Measurements from ENCODE around the gene ESRRB. TPM values are rescaled to one million over a fixed set of nuclear protein-coding genes. Genes with fewer than 3 reads are reported as not detected.

The ESRRB gene
- total RNA-seq, 1 donor, result not detected

DNA sequence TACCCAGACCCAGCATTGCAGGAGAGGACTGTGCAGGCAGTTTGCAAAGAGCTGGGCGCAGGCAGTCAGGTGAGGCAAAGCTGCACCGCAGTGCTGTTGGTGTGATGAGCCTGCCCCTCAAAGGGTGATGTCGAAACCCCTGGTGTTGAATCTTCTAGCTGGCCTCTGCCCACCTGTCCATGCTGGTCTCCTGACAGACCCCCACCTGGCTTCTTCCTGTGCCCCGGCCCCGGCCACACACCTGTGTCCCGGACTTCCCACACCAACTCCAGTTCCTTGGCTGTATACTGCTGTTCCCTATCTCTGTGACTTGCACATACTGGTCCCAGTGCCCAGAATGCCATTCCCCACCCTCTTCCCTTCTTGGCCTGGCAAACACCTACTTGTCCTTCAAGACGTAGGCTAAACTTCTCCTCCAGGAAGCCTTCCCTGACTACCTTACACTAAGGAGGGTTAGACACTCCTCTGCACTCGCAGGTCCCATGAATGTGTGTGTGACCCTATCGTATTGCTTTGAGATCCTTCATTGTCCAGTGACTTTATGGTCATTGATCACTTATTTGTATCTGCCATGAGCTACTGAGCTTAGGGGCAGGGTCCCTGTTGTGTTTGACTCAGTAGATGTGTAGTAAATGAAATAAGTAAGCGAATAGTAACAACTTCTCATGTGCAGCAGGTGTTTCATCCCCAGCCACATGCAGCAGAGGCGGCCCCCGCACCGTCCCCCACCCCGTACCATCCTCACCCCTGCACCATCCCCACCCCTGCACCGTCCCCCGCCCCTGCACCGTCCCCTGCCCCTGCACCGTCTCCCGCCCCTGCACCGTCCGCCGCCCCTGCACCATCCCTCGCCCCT lies 37.4 kb downstream of the ESRRB start:
- TF ChIP-seq, protein P1, sequence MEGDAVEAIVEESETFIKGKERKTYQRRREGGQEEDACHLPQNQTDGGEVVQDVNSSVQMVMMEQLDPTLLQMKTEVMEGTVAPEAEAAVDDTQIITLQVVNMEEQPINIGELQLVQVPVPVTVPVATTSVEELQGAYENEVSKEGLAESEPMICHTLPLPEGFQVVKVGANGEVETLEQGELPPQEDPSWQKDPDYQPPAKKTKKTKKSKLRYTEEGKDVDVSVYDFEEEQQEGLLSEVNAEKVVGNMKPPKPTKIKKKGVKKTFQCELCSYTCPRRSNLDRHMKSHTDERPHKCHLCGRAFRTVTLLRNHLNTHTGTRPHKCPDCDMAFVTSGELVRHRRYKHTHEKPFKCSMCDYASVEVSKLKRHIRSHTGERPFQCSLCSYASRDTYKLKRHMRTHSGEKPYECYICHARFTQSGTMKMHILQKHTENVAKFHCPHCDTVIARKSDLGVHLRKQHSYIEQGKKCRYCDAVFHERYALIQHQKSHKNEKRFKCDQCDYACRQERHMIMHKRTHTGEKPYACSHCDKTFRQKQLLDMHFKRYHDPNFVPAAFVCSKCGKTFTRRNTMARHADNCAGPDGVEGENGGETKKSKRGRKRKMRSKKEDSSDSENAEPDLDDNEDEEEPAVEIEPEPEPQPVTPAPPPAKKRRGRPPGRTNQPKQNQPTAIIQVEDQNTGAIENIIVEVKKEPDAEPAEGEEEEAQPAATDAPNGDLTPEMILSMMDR (IDR thresholded peaks at IDR 0.05; ENCODE audit: insufficient read depth, low read length), result no peak
- no peak overlapping the region for H3K4me3 ChIP-seq (ENCODE audit: low read depth, low read length)
- no peak for DNase-seq (ENCODE audit: low read depth)

GRCh38 chr14:76413962-76414600 lies 38.1 kb downstream of the ESRRB start:
- TF ChIP-seq, protein P1 (IDR thresholded peaks at IDR 0.05; ENCODE audit: insufficient read depth, low read length), result no peak
- no peak for DNase-seq (ENCODE audit: low read depth)

GRCh38 chr14:76419399-76419798 lies 43.5 kb downstream of the ESRRB start:
- TF ChIP-seq, protein P1 (IDR thresholded peaks at IDR 0.05; ENCODE audit: insufficient read depth, low read length), result no peak
- DNase-seq (ENCODE audit: low read depth), result no peak
- no peak overlapping the region for H3K4me3 ChIP-seq (ENCODE audit: low read depth, low read length)

More at GRCh38 chr14:76413962-76414600, 38.1 kb downstream of the ESRRB start:
- H3K4me3 ChIP-seq (ENCODE audit: low read depth, low read length), result no peak overlapping the region

GRCh38 chr14:76420827-76421226 lies 44.9 kb downstream of the ESRRB start:
- no peak for DNase-seq (ENCODE audit: low read depth)
- TF ChIP-seq, protein P1 (IDR thresholded peaks at IDR 0.05; ENCODE audit: insufficient read depth, low read length), result no peak
- no peak overlapping the region for H3K4me3 ChIP-seq (ENCODE audit: low read depth, low read length)

GRCh38 chr14:76421662-76422061 lies 45.7 kb downstream of the ESRRB start:
- no peak overlapping the region for H3K4me3 ChIP-seq (ENCODE audit: low read depth, low read length)
- TF ChIP-seq, protein P1 (IDR thresholded peaks at IDR 0.05; ENCODE audit: insufficient read depth, low read length), result no peak
- DNase-seq (ENCODE audit: low read depth), result no peak

DNA sequence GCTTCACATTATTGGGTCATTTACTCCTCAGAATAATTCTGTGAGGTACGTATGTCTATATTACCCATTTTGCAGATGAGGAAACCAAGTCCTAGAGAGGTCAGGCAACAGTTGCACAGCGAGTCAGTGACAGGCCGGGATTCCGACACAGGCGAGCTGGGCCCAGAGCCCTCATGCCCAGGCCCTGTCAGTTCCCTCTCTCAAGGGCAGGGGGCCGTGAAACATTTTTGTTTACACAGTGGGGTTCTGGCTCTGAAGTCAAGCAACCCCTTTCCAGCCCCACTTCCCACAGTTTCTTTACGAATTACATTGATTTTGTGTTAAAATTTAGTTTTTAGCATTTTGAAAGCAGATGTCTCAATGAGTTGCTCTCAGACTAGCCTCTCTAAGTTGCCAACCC lies 46.7 kb downstream of the ESRRB start:
- no peak overlapping the region for H3K4me3 ChIP-seq (ENCODE audit: low read depth, low read length)
- DNase-seq (ENCODE audit: low read depth), result no peak
- TF ChIP-seq, protein P1 (IDR thresholded peaks at IDR 0.05; ENCODE audit: insufficient read depth, low read length), result no peak

Measured in fibroblast of the aortic adventitia (primary cell).